MCF 10A (cell line): Measurements from ENCODE around the gene PPP2R5A. TPM values are rescaled to one million over a fixed set of nuclear protein-coding genes. Genes with fewer than 3 reads are reported as not detected.
A peak's percentile ranks its signal among the peaks of the same experiment; 100 is the strongest.

Experiments
- BruUV-seq: library from RNA; stranded (reverse); fragments of 400-500 nt; replicated peaks from 2 replicates; lab custom pipeline; 2021; lab: Mats Ljungman, UMichigan
- CTCF ChIA-PET: fragments of 300-600 bp; sonication (Branson Sonifier 250); formaldehyde crosslinking; extraction: SDS; loops from one replicate; lab custom pipeline; 2021; ENCODE audit warnings: antibody characterized with exemption, inconsistent platforms; lab: Yijun Ruan, JAX
- POLR2A ChIA-PET: fragments of 300-600, 350-650 bp; sonication (Branson Sonifier 250); formaldehyde crosslinking; extraction: SDS; loops from one replicate; lab custom pipeline; 2020; ENCODE audit warnings: antibody characterized with exemption, inconsistent platforms; lab: Yijun Ruan, JAX
- DNase-seq: peaks from one replicate; pipeline ENCODE4 v3.0.0-alpha.2; 2018; ENCODE audit not compliant: unreplicated experiment
- H3K27ac Mint-ChIP-seq: one replicate; pipeline ENCODE4 v1.8.0; 2022; ENCODE audit warnings: mild to moderate bottlenecking, low read depth, mixed read lengths; ENCODE audit not compliant: unreplicated experiment
- H3K27me3 Mint-ChIP-seq: one replicate; pipeline ENCODE4 v1.8.0; 2022; ENCODE audit warnings: mixed read lengths; ENCODE audit not compliant: insufficient read depth, unreplicated experiment
- H3K36me3 Mint-ChIP-seq: one replicate; pipeline ENCODE4 v1.8.0; 2022; ENCODE audit warnings: mild to moderate bottlenecking, moderate library complexity, mixed read lengths; ENCODE audit not compliant: insufficient read depth, unreplicated experiment
- H3K4me1 Mint-ChIP-seq: one replicate; pipeline ENCODE4 v1.8.0; 2022; ENCODE audit warnings: mixed read lengths; ENCODE audit not compliant: insufficient read depth, unreplicated experiment
- H3K4me3 Mint-ChIP-seq: one replicate; pipeline ENCODE4 v1.8.0; 2022; ENCODE audit warnings: mild to moderate bottlenecking, moderate library complexity, mixed read lengths; ENCODE audit not compliant: unreplicated experiment
- H3K9me3 Mint-ChIP-seq: one replicate; pipeline ENCODE4 v1.8.0; 2022; ENCODE audit warnings: mixed read lengths; ENCODE audit not compliant: unreplicated experiment
- intact Hi-C: fragments of 100-400 bp; cut with micrococcal nuclease; formaldehyde crosslinking; loops from 2 replicates; pipeline ENCODE4 v1.14.1; 2022
- total RNA-seq: library from RNA; stranded (reverse); gene quantifications from 2 replicates; pipeline ENCODE4 v1.2.3, GENCODE V29; 2022
- TF ChIP-seq, protein P1 (sequence below): fragments of 200-600 bp; IDR thresholded peaks from one replicate; pipeline ENCODE4 v1.8.0; 2022; ENCODE audit warnings: antibody characterized with exemption, mild to moderate bottlenecking; ENCODE audit not compliant: unreplicated experiment

The PPP2R5A gene
- total RNA-seq, 1 experiment from 2014 or later = 38.6 TPM

DNA sequence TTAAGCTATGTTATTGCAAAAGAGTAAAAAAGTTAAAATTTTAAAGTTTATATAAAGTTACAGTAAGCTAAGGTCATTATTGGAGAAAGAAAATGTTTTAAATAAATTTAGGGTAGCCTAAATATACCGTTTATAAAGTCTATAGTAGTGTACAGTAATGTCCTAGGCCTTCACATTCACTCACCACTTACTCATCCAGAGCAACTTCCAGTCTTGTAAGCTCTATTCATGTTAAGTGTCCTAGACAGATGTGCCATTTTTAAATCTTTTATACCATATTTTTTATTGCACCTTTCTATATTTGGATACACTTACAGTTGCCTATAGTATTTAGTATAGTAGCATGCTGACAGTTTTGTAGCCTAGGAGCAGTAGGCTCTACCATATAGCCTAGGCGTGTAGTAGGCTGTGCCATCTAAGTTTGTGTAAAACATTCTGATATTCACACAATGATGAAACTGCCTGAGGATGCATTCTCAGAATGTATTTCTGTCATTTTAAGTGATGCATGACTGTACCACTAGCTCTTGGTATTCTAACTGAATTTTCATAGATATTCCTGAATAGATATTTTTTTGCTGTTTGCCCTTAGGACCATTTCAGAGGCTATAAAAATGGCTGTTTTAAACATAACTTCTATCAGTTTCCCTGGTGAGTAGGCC lies 26.8 kb downstream of the PPP2R5A start:
- Mint-ChIP-seq H3K27me3 (no peaks in the 10 kb centered on the region), H3K36me3 (peaks cover 7% of the 10 kb centered on the region), H3K27ac (peak overlapping the region; percentile 43), H3K4me3 (no peak overlapping the region), H3K9me3 (no peaks in the 10 kb centered on the region), H3K4me1 (peaks cover 28% of the 10 kb centered on the region)
- BruUV-seq = no TSS peak
- intact Hi-C loops = no loop called here
- CTCF ChIA-PET = interaction anchor here (0.6 to 7.1 kb wide), 17 partner anchors 20 to 1164 kb away, joined by 3 to 177 read pairs (median 4); partner anchors contain the start of genes ATF3, DTL and INTS7
- peak; percentile 49 for DNase-seq
- POLR2A ChIA-PET = interaction anchor here (0.7 to 4.1 kb wide), 17 partner anchors 10 to 461 kb away, joined by 3 to 25 read pairs (median 4); partner anchors contain the start of genes NENF and PPP2R5A
- TF ChIP-seq, protein P1, sequence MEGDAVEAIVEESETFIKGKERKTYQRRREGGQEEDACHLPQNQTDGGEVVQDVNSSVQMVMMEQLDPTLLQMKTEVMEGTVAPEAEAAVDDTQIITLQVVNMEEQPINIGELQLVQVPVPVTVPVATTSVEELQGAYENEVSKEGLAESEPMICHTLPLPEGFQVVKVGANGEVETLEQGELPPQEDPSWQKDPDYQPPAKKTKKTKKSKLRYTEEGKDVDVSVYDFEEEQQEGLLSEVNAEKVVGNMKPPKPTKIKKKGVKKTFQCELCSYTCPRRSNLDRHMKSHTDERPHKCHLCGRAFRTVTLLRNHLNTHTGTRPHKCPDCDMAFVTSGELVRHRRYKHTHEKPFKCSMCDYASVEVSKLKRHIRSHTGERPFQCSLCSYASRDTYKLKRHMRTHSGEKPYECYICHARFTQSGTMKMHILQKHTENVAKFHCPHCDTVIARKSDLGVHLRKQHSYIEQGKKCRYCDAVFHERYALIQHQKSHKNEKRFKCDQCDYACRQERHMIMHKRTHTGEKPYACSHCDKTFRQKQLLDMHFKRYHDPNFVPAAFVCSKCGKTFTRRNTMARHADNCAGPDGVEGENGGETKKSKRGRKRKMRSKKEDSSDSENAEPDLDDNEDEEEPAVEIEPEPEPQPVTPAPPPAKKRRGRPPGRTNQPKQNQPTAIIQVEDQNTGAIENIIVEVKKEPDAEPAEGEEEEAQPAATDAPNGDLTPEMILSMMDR = no peak

DNA sequence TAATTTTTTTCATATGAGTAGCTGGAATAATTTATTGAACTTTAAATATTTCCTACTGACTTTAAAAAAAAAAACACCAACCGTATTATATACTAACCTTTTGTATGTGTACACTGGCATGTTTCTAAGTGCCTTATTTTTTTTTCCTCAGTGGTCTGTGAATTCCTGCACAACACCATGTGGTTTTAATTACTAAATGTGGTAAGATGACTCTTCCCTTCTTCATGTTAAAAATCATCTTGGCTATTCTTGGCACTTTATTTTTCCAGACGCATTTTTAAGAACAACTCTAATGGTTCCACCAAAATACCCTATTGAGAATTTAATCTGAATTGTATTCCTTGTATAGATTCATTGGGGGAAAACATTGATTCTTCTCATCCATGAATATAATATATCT lies 28.4 kb downstream of the PPP2R5A start:
- H3K27ac Mint-ChIP-seq = no peak overlapping the region
- BruUV-seq = no TSS peak
- TF ChIP-seq, protein P1 = no peak
- ChIA-PET CTCF (interaction anchor here (0.7 to 7.1 kb wide), 15 partner anchors 21 to 633 kb away, joined by 3 to 177 read pairs (median 5); partner anchors contain the start of genes DTL and INTS7), POLR2A (interaction anchor here (0.6 to 4.1 kb wide), 6 partner anchors 14 to 566 kb away, joined by 3 to 25 read pairs (median 4); partner anchors contain the start of gene PPP2R5A)
- peaks cover 28% of the 10 kb centered on the region for H3K4me1 Mint-ChIP-seq
- intact Hi-C loops = no loop called here
- H3K36me3 Mint-ChIP-seq = peaks cover 7% of the 10 kb centered on the region
- H3K27me3 Mint-ChIP-seq = no peaks in the 10 kb centered on the region
- H3K4me3 Mint-ChIP-seq = no peak overlapping the region
- DNase-seq = no peak
- no peaks in the 10 kb centered on the region for H3K9me3 Mint-ChIP-seq

DNA sequence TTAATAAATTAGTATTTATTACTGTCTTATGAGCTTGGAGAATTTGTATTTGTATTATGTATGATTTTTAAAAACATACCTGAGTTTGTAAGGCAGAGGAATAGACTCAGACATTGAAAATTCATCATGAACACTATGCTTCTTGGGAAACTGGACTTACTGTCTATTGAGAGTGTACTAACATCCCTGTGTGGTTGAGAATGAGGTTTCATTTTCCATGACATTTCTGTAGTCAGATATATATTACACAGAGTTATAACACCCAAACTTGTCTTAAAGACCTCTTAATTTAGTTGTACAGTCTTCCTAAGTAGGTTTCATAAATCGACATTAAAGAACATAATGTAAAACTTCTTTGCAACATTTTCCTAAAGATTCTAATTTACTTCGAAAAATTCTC lies 30.0 kb downstream of the PPP2R5A start:
- ChIA-PET CTCF (interaction anchor here (0.6 to 7.1 kb wide), 11 partner anchors 13 to 791 kb away, joined by 3 to 177 read pairs (median 5); no protein-coding TSS in a partner anchor), POLR2A (no interaction called here)
- BruUV-seq = no TSS peak
- TF ChIP-seq, protein P1 = no peak
- Mint-ChIP-seq H3K4me1 (peaks cover 21% of the 10 kb centered on the region), H3K36me3 (no peaks in the 10 kb centered on the region), H3K27ac (no peak overlapping the region), H3K27me3 (no peaks in the 10 kb centered on the region), H3K4me3 (no peak overlapping the region), H3K9me3 (no peaks in the 10 kb centered on the region)
- intact Hi-C loops = no loop called here
- DNase-seq = no peak

DNA sequence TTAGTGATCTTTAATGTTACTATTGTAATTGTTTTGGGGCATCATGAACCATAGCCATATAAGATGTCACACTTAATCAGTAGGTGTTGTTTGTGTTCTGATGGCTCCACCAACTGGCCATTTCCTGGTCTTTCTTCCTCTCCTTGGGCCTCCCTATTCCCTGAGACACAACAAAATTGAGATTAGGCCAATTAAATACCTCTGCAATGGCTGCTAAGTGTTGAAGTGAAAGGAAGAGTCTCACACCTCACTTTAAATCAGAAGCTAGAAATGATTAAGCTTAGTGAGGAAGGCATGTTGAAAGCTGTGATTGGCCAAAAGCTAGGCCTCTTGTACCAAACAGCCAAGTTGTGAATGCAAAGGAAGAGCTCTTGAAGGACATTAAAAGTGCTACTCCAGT lies 30.7 kb downstream of the PPP2R5A start:
- H3K36me3 Mint-ChIP-seq = no peaks in the 10 kb centered on the region
- DNase-seq = peak; percentile 72
- TF ChIP-seq, protein P1 = peak; percentile 48
- intact Hi-C loops = loop anchor here (1.0 to 2.0 kb wide), 2 partner anchors 246 to 253 kb away; no protein-coding TSS in a partner anchor
- no peak overlapping the region for H3K4me3 Mint-ChIP-seq
- no peaks in the 10 kb centered on the region for H3K27me3 Mint-ChIP-seq
- POLR2A ChIA-PET = interaction anchor here (0.6 to 0.9 kb wide), 3 partner anchors 21 to 275 kb away, joined by 3 to 4 read pairs (median 3); no protein-coding TSS in a partner anchor
- H3K27ac Mint-ChIP-seq = peak overlapping the region; percentile 60
- peaks cover 14% of the 10 kb centered on the region for H3K4me1 Mint-ChIP-seq
- CTCF ChIA-PET = interaction anchor here (0.5 to 3.3 kb wide), 40 partner anchors 9 to 635 kb away, joined by 3 to 82 read pairs (median 3); no protein-coding TSS in a partner anchor
- BruUV-seq = TSS peak; percentile 2
- no peaks in the 10 kb centered on the region for H3K9me3 Mint-ChIP-seq
